Anterior cingulate cortex (tissue), 58 donors: Measurements from ENCODE around the gene ITK.
"Not testable (repeated sequence)": the region's sequence is repeated elsewhere in the genome, so short reads cannot be mapped to it uniquely, and the experiment has no call there.

Experiments
- DNase-seq, 58 donors: peaks; one replicate each; lab custom pipeline; 2025; lab: John Stamatoyannopoulos, UW

ITK gene

GRCh38 chr5:157166214-157167213, 14.1 kb upstream of the ITK start, which contains the start of gene GARIN3:
GARIN3 (minus strand) TSS chr5:157166264; CDS start chr5:157166168, 96 bp downstream.
- DNase-seq: no peak

DNA sequence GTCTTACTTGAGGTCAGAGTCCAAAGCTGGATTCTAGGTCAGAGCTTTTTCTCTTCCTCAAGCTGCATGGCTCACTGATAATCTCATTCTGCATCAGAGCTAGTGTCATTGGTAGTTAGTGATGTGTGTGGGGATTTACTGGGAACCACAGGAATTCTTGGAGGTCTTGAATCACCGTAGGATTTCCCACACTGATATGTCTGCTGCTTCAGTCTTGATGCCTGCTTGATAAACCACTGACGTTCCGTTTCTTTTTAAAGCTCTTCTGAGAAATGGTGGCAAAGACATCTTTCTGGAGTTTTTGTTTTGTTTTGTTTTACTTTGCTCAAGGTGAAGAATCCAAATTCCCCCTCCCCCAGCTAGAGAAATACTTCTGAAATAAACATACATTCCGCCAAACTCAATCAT, 13.4 kb upstream of the ITK start:
- no peak for DNase-seq

DNA sequence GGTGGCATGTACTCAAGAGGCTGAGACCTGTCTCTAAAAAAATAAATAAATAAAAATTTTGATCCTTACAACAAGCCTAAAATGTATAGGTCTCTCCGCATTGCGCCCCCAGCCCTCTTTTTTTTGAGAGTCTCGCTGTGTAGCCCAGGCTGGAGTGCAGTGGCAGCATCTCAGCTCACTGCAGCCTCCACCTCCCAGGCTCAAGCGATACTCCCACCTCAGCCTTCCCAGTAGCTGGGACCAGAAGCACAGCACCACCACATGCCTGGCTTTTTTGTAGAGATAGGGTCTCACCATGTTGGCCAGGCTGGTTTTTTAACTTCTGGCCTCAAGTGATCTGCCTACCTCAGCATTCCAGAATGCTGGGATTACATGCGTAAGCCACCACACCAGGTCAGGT, 12.4 kb upstream of the ITK start:
- DNase-seq: no peak

DNA sequence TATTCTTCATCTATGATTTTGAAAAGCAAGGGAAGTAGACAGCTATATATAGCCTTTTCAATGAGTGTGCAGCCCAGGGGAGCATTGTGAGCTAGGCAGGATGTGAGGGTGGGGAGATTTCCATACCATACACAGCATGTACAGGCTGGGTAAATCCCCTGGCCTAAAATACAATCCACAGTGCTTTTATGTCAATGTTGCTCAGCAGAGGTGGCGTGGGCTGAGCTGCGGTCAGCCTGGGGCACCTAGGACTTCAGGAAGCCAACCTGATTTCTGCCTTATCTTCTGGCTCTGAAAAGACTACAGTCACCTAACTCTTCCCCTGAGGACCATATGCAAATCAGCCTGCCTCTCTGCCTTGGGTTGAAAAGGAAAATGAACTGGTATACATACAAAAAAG, 8.2 kb upstream of the ITK start:
- DNase-seq: no peak

- DNase-seq: no peak
Observed at GRCh38 chr5:157175071-157175612, 5.5 kb upstream of the ITK start.

- DNase-seq: no peak
Observed at GRCh38 chr5:157177953-157178352, 2.7 kb upstream of the ITK start.

- no peak for DNase-seq
Observed at GRCh38 chr5:157178966-157179365, 1.7 kb upstream of the ITK start.

GRCh38 chr5:157182143-157182757, 1.6 kb downstream of the ITK start:
- DNase-seq: no peak

DNA sequence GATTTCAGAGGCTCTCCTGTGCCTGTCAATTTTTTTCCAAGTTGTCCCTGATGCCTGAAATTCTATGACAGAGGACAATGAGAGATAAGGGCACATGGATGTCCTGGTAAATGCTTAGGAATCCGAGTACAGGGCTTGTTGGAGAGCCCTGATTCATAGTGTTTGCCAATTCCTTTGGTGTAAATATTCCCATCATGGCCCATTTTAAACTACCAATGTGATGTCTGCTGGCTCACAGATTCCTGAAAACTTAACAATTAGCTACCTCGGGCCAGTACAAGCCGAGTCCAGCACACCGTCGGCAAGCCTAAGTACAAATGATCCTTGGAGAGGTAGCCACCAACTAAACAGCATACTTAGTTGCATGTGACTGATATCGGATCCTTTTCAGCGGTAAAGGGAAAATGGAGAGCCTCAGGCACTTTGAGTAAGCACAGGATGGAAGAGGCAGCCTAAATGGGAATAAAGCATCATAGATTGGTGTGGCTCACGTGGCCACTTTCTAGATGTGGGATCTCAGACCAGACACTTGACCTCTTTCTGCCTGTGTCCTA, 3.6 kb downstream of the ITK start:
- no peak for DNase-seq

DNA sequence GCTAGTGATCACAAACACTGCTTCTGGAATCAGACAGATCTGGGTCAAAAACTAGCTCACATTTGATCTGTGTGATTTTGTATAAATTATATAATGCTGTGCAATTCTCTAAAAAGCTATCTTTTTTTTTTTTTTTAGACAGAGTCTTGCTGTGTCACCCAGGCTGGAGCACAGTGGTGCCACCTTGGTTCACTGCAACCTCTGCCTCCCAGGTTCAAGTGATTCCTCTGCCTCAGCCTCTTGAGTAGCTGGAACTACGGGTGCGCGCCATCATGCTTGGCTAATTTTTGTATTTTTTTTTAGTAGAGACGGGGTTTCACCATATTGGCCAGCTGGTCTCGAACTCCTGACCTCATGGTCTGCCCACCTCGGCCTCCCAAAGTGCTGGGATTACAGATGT, 4.5 kb downstream of the ITK start:
- DNase-seq: not testable (repeated sequence)

DNA sequence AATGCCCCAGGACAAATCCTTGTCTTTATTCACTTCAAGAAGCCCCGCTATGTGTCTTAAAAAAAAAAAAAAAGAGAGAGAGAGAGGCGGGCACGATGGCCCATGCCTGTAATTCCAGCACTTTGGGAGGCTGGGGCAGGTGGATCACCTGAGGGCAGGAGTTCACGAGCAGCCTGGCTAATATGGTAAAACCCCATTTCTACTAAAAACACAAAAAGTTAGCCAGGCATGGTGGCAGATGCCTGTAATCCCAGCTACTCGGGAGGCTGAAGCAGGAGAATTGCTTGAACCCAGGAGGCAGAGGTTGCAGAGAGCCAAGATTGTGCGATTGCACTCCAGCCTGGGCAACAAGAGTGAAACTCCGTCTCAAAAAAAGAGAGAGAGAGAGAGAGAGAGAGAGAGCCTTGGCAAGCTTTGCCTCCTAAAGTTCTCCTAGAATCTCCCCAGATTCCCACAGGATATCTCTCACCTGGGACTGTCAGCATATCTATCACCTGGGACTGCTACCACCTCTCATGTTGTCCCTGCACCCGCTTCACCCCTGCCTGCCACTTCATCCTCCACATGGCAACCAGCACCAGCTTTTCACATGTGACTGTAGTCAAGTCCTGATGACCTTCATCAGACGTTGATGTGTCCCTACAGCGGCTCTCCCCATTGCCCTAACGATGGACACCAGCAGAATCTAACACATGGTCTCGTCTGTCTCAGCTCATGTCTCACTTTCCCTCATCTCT, 5.8 kb downstream of the ITK start:
- no peak for DNase-seq

- no peak for DNase-seq
Observed at GRCh38 chr5:157187046-157187754, 6.6 kb downstream of the ITK start.

- no peak for DNase-seq
Observed at GRCh38 chr5:157188270-157188669, 7.6 kb downstream of the ITK start.

- no peak for DNase-seq
Observed at GRCh38 chr5:157189223-157189622, 8.6 kb downstream of the ITK start.

DNA sequence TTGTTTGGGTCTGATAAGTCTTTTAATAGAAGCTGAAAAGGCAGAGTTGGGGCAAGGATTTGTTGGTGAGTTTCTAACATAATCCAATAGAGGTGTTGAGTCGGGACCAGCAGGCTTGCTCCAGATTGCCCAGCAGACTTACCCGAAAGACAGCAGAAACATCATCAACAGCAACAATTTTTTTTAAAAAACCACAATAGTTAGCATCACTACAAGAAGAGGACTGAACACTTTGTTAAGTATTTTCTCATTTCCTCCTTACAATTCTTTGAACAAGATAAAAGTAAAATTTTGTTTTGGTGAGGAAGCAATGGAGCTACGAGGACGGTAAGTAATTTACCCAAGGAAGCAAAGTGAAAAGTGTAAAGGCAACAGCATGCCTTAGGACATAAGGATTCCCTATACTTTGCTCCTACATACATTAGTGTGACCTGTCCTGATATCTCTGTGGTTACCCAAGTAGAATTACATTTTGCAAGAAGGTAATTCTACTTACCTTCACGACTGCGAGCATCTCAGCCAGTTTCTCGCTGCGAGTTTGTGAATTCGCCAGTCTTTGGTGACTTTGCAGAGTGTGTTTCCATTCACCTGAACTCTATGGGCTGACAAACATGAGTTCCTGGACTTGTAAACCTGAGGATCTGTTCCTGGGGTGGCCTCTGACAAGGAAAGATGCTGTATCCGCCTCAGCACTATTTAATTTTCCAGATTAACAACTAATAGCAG, 13.2 kb downstream of the ITK start:
- DNase-seq: no peak

GRCh38 chr5:157196045-157196444, 15.4 kb downstream of the ITK start:
- no peak for DNase-seq

GRCh38 chr5:157197086-157197485, 16.4 kb downstream of the ITK start:
- DNase-seq: no peak

- no peak for DNase-seq
Observed at GRCh38 chr5:157198277-157198986, 17.8 kb downstream of the ITK start.
